ENCODE data around the gene GSPT2.
"Not testable (repeated sequence)": the region's sequence is repeated elsewhere in the genome, so short reads cannot be mapped to it uniquely, and the experiment has no call there.

GSPT2 gene

DNA sequence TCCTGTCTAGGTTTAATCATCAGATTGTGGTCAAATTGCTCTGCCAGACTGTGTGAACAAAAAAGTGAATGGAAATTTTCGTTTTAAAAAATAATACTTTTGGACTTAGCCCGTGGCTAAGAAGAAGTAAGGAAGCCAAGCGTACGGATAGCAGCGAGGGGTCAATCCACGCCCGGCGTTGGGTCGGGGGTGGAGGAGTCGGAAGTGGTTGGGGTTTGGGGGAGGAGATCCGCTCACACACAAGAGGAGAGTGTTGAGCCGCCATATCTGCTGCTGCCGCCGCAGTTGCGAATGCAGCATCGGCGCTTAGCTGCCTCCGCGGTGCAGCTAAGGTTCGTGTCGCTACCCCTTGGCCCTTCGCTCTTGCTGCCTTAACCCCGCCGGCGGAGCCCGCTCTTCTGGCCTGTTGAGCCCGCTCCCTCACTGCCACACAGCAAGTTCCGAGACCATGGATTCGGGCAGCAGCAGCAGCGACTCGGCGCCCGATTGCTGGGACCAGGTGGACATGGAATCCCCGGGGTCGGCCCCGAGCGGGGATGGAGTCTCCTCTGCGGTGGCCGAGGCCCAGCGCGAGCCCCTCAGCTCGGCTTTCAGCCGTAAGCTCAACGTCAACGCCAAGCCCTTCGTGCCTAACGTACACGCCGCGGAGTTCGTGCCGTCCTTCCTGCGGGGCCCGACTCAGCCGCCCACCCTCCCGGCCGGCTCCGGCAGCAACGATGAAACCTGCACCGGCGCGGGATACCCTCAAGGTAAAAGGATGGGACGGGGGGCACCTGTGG, at the start of gene GSPT2:
GSPT2 (plus strand) TSS at position 264 of the 779 bp plus-strand sequence; CDS start at position 449, 185 bp downstream.
- DNase-seq, result peak; percentile 16

DNA sequence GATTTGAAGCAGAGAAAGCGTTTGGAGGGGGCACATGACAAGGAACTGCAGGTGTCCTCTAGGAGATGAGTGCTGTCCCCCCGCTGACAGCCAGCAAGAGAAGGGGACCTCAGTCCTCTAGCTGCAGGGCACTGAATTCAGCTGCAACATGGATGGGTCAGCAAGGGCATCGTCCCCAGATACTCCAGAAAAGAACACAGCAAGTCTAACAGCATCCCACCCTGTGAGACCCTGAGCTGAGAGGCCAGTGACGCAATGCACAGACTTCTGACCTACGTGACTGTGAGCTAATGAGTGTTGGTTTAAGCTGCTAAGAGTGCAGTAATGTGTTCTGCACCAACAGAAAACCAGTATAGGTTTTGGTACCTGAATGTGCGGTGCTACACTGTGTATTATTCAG, 49.0 kb upstream of the GSPT2 start:
- DNase-seq, result no peak

DNA sequence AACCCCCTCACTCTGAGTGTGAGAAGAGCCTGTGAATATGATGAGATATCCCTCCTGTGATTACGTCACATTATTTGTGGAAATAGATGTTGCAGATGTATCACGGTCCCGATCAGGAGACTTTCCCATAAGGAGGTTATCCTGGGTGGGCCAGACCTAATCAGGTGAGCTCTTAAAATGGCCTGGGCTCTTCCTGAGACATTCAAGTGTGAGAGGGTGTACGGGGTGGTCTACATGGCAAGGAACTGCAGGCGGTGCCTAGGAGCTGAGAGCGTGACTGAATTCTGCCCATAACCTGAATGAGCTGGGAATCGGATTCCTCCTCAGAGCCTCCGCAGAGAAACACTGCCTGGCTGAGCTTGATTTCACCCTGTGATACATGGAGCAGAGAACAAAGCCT, 45.8 kb upstream of the GSPT2 start:
- no peak for DNase-seq

- DNase-seq, result not testable (repeated sequence)
Observed at GRCh38 chrX:51710277-51711164, 32.7 kb upstream of the GSPT2 start, which contains the start of gene CENPVL1. CENPVL1 (plus strand) TSS chrX:51710512; CDS start chrX:51710512, 0 bp downstream.

DNA sequence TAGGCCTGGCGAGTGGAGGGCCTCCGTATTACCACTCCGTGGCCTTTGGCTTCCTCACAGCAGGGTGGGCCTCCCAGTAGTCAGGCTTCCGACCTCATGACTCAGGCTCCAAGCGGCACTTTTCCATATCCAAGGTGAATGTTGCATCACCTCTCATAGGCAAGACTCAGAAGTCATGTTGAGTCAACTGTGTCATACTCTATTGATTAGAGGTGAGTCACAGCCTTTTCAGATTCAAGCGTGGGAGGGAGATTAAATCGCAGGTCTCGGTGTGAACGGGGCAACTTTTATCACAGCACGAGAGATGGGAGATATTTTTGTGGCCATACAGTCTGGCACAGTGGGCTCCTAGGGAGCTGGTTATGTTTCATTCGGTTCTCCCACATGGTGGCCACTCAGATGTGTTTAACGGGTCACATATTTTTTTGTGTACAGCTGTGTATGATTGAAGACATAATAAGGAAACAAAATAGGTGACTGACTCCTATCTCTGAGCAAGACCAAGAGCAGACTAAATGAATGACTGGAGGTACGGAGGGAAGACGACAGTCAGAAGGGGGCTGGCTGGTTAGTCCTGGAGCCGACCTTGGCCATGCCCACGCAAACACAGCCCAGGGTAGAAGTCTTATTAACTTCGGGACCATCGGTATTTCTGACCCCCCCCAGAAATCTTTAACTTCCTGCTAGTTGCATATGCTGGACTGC, 30.1 kb upstream of the GSPT2 start:
- DNase-seq, result not testable (repeated sequence)

DNA sequence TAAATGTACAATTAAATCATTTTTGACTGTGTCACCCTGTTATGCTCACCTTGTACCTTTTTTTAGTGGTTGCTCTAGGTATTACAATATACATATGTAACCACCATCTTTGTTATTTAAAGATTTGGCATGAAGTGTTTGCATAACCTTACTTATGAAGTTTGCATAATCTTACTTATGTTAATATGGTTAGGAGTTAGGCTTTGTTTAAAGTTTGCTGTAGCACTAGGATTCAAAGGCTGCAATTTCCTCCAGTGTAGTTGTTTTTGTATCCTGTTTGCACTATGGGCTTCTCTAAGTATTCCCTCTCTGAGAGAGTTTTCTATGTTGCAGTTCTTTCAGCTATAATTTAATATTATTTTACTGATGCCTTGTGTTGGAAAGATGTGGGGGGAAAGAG, 15.0 kb upstream of the GSPT2 start:
- DNase-seq, result no peak

DNA sequence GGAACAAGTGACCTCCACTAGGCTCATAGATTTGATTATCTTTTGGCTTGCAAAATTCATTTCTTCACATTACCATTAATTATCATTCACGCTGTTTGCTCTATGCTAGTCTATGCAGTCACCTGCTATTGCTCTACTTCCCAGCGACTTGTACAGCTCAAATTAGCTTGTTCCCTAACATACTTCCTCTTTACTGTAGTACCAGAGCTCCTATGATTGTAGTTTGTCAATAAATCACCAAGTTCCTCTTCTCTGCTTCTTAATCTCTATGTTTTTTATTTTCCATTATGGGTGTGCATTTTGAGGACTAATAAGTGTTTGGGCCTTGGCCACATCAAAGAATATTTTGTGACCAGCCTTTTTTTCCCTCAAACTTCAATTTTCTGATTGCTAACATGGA, 6.2 kb upstream of the GSPT2 start:
- no peak for DNase-seq

GRCh38 chrX:51742586-51742985, 656 bp upstream of the GSPT2 start:
- DNase-seq, result no peak

GRCh38 chrX:51747671-51748070, 4.4 kb downstream of the GSPT2 start:
- no peak for DNase-seq

DNA sequence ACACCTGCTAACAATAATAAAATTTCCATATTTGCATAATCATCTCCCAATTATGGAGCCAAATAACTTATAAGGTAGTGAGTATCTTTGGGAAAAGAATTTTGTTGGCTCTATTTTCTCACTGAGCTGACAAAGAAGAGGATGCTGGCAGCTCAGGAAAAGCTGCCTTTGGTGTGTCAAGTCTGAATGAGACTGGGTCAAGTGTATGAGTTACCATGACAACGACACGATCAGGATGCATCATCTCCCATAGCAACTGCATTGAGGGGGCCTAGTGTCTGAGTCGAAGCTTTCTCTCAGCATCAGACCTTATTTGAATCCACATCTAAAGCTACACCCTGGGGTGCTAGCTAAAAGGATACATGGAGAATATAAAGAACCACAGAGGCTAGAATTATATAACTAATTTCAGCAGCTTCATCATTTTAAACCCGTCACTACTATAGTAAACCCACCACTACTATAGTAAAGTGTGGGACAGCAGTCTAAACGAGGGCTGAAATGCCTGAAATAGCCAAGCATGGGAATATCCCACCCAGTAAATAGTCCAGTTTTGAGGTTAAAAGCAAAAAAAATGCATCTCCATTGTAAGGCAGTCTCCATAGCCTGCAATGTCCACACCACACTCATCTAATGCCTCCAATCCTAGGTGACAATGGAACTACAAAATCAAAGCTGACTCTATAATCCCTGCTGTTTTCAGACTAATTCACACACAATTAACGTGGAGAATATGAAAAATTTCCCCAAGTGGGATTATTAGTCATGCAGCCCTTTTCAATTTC, 16.0 kb downstream of the GSPT2 start:
- DNase-seq, result peak; percentile 7

GRCh38 chrX:51760657-51761056, 17.4 kb downstream of the GSPT2 start:
- no peak for DNase-seq

DNA sequence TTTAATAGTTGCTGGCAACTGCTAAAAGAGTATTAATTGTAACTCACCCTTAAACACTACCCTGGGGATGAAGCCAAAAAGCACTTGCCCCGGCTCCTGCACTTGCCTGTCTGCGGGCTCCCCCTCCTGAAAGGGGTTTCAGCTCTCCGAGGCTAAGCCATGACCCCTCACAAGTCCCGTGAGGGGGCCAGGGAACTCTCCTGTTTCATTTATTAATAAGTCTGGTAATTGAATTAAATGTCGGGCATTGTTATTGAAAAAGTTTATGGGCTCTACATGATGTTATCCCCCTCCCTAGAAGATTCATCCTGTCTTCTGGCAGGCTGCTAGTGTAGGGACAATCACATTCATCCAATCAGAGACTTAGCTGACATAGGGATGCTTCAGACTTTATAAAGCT, 23.3 kb downstream of the GSPT2 start:
- DNase-seq, result no peak

GRCh38 chrX:51776851-51777250, 33.6 kb downstream of the GSPT2 start:
- DNase-seq, result no peak

GRCh38 chrX:51779306-51779705, 36.1 kb downstream of the GSPT2 start:
- DNase-seq, result no peak

- DNase-seq, result no peak
Observed at GRCh38 chrX:51795136-51795535, 51.9 kb downstream of the GSPT2 start.

All from DMS53 (cell line).